HepG2 (cell line): Measurements from ENCODE around the gene PNPLA1. TPM values are rescaled to one million over a fixed set of nuclear protein-coding genes. Genes with fewer than 3 reads are reported as not detected.
"Not testable (repeated sequence)": the region's sequence is repeated elsewhere in the genome, so short reads cannot be mapped to it uniquely, and the experiment has no call there.

ENCODE experiments used
- ATAC-seq: fragments of 200-7000 bp; cut with Tn5 transposase; 3 replicates; pipeline ENCODE4 v1.9.1; 2020; ENCODE audit warnings: mild to moderate bottlenecking, moderate library complexity
- BruUV-seq: library from RNA; stranded (reverse); fragments of 400-500 nt; replicated peaks from 2 replicates; lab custom pipeline; 2021; lab: Mats Ljungman, UMichigan
- CTCF ChIA-PET: fragments of 300-600 bp; formaldehyde crosslinking; extraction: SDS; loops from one replicate; lab custom pipeline; 2021; ENCODE audit warnings: low total read pairs, inconsistent platforms, low intra/inter-chr PET ratio; lab: Yijun Ruan, JAX
- POLR2A ChIA-PET: fragments of 350-600 bp; sonication (Branson Sonifier 250); formaldehyde crosslinking; loops from one replicate; lab custom pipeline; 2020; ENCODE audit warnings: antibody characterized with exemption, inconsistent platforms; lab: Yijun Ruan, JAX
- DNase-seq: peaks from one replicate; pipeline ENCODE4 v3.0.0-alpha.2; 2015; ENCODE audit warnings: low spot score
- FAIRE-seq: peaks from 3 replicates; lab custom pipeline; 2011; peaks lifted over from hg19 to GRCh38; lab: Jason Lieb, UNC
- H2AFZ ChIP-seq: one replicate; pipeline ENCODE4 v1.6.1; 2011; ENCODE audit warnings: low read length, inconsistent platforms
- H3K27ac ChIP-seq: fragments of 300-600 bp; 3 replicates; pipeline ENCODE4 v1.8.0; 2011; ENCODE audit warnings: mixed run types, mild to moderate bottlenecking, mixed read lengths, low read length, inconsistent platforms; ENCODE audit not compliant: insufficient read depth; ENCODE audit errors: extremely low read length
- H3K27me3 ChIP-seq, 2 experiments: fragments of 200-600 bp in 1 of 2; 2 replicates in 1 of 2; 3 replicates in 1 of 2; pipeline versions ENCODE4 v1.6.0 to v1.8.0; 2011; ENCODE audit warnings: low read length in 2 of 2, mild to moderate bottlenecking in 2 of 2, moderate library complexity in 2 of 2, inconsistent platforms in 1 of 2; ENCODE audit not compliant: insufficient read depth in 2 of 2, control insufficient read depth in 1 of 2
- H3K36me3 ChIP-seq, 2 experiments: fragments of 200-600 bp in 1 of 2; replicated peaks in 1 of 2; 2 replicates in 1 of 2; 3 replicates in 1 of 2; pipeline versions ENCODE4 v1.5.1 to v1.8.0; 2011; ENCODE audit warnings: low read length in 2 of 2, inconsistent platforms in 1 of 2; ENCODE audit not compliant: insufficient read depth in 2 of 2, control insufficient read depth in 1 of 2
- H3K4me1 ChIP-seq: 2 replicates; pipeline ENCODE4 v1.5.1; 2012; ENCODE audit warnings: low read length, inconsistent platforms; ENCODE audit not compliant: insufficient read depth
- H3K4me2 ChIP-seq: 2 replicates; pipeline ENCODE4 v1.6.0; 2011; ENCODE audit warnings: low read depth, low read length, inconsistent platforms
- H3K4me3 ChIP-seq, 3 experiments: fragments of 200-600 bp in 1 of 3; sonication (generic), shearing (Covaris generic) in 1 of 3; replicated peaks in 1 of 3; 2 replicates each; pipeline ENCODE4 v1.5.1; 2011 to 2016; ENCODE audit warnings: low read length in 3 of 3, inconsistent platforms in 2 of 3, low read depth in 2 of 3, mild to moderate bottlenecking in 2 of 3, control low read depth in 1 of 3, mixed read lengths in 1 of 3; ENCODE audit not compliant: insufficient read depth in 1 of 3
- H3K79me2 ChIP-seq: one replicate; pipeline ENCODE4 v1.6.1; 2011; ENCODE audit warnings: low read length, inconsistent platforms; ENCODE audit not compliant: insufficient read depth
- H3K9ac ChIP-seq: 2 replicates; pipeline ENCODE4 v1.6.0; 2011; ENCODE audit warnings: mild to moderate bottlenecking, low read depth, low read length, inconsistent platforms; ENCODE audit not compliant: insufficient read depth
- H3K9me3 ChIP-seq: 2 replicates; pipeline ENCODE4 v1.5.1; 2012; ENCODE audit warnings: mild to moderate bottlenecking, low read length
- H4K20me1 ChIP-seq: 2 replicates; pipeline ENCODE4 v1.6.0; 2011; ENCODE audit warnings: inconsistent platforms, mild to moderate bottlenecking, low read length, moderate library complexity; ENCODE audit not compliant: insufficient read depth
- AGO2 ChIP-seq: fragments of 200-400 bp; formaldehyde crosslinking; optimal IDR thresholded peaks from 2 replicates; pipeline ENCODE3; 2017; ENCODE audit warnings: mild to moderate bottlenecking, low read depth, low read length, moderate library complexity
- HMG20B ChIP-seq: conservative IDR thresholded peaks from 2 replicates; pipeline ENCODE4 v1.6.1; 2016; ENCODE audit warnings: missing genetic modification reagents, missing compliant biosample characterization
- MXD1 ChIP-seq: sonication (generic); formaldehyde crosslinking; IDR thresholded peaks from 2 replicates; pipeline ENCODE4 v1.4.0; 2020; ENCODE audit warnings: mild to moderate bottlenecking, missing genetic modification reagents
- PAF1 ChIP-seq: IDR thresholded peaks from 2 replicates; pipeline ENCODE4 v1.6.1; 2016; ENCODE audit warnings: missing genetic modification reagents, missing compliant biosample characterization
- STAT6 ChIP-seq: sonication (generic); formaldehyde crosslinking; IDR thresholded peaks from 2 replicates; pipeline ENCODE4 v1.4.0; 2020; ENCODE audit warnings: missing genetic modification reagents, mild to moderate bottlenecking, borderline replicate concordance
- TBL1XR1 ChIP-seq: fragments of 150-350 bp; IDR thresholded peaks from 2 replicates; pipeline ENCODE4 v1.6.1; 2014; ENCODE audit warnings: borderline replicate concordance, low read length; ENCODE audit not compliant: partially characterized antibody
- WGBS: methylation state at CpG from one replicate; pipeline ENCODE4 v1.1.6; 2017; ENCODE audit warnings: low lambda C conversion rate; 5-methylcytosine and 5-hydroxymethylcytosine counted together
- in situ Hi-C: cut with HindIII; loops from 2 replicates; pipeline ENCODE4 v1.10.0; 2017; ENCODE audit warnings: low pct_unique_long_range_greater_than_20kb; ENCODE audit not compliant: extremely low pct_ligation_motif_present
- intact Hi-C: fragments of 100-400 bp; cut with micrococcal nuclease; formaldehyde crosslinking; loops from one replicate; pipeline ENCODE4 v1.10.0; 2022; ENCODE audit not compliant: unreplicated experiment
- polyA plus RNA-seq, 8 experiments: library from polyadenylated mRNA; depleted of rRNA in 3 of 8; stranded (reverse) in 7 of 8; unstranded in 1 of 8; fragments of >200 nt; fragmentation: Illumina TruSeq in 4 of 8; extraction: Trizol in 4 of 8; gene quantifications; 2 replicates each; pipeline versions ENCODE4 v1.2.1 to v1.2.3, GENCODE V29; 2011 to 2016; ENCODE audit warnings: low read depth in 4 of 8, missing spikeins in 1 of 8, mixed read lengths in 1 of 8; ENCODE audit not compliant: insufficient read depth in 1 of 8
- total RNA-seq, 5 experiments: library from RNA; depleted of rRNA; stranded (reverse); fragments of >200 nt; fragmentation: Illumina TruSeq; extraction: Trizol; gene quantifications; 2 replicates each; pipeline ENCODE4 v1.2.3, GENCODE V29; 2016; ENCODE audit warnings: low read depth in 1 of 5

PNPLA1 gene
- total and polyA plus RNA-seq, 2 of the 13 experiments (the other 11 are each of a cell fraction or from before 2014, with no cell fraction given), result not detected

DNA sequence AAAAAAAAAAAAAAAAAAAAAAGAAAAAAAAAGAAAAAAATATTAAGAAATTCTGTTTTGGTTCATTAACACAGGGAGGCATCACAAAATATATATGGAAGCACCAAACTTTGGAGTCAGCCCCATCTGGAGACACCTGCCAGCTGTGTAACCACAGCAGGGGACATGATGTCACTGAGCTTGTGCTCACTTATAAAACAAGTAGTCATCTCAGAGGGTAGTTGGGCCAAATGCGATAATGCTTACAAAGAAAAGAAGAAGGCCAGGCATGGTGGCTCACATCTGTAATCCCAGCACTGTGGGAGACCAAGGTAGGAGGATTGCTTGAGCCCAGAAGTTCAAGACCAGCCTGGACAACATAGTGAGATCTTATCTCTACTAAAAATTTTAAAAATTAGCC is 68.0 kb downstream of the PNPLA1 start:
- 89% methylated on average over 1 of the region's 1 CpG for WGBS
- Histone ChIP-seq H3K4me1 (peaks cover 47% of the 10 kb centered on the region), H3K4me3 (no peak overlapping the region), H3K9ac (no peak overlapping the region), H3K27me3 (peaks cover 5 to 43% of the 10 kb centered on the region in 2 experiments), H3K4me2 (no peak overlapping the region), H3K27ac (no peak overlapping the region)
- in situ Hi-C loops, result no loop called here
- ATAC-seq (no peak), DNase-seq (no peak)
- TF ChIP-seq AGO2 (no peak), TBL1XR1 (no peak), MXD1 (CRISPR knock-in tag) (no peak), HMG20B (no peak), PAF1 (CRISPR knock-in tag) (no peak), STAT6 (CRISPR knock-in tag) (no peak)
- TF ChIP-seq, all 625 proteins: peak for 0
- ChIA-PET CTCF (interaction anchor here (1.0 kb wide), 1 partner anchor 35 kb away, joined by 3 read pairs; no protein-coding TSS in a partner anchor), POLR2A (no interaction called here)
- Histone ChIP-seq H3K9me3 (no peaks in the 10 kb centered on the region), H4K20me1 (no peaks in the 10 kb centered on the region), H2AFZ (no peak overlapping the region), H3K36me3 (no peaks in the 10 kb centered on the region), H3K79me2 (no peaks in the 10 kb centered on the region)
- no peak for FAIRE-seq
- intact Hi-C loops, result no loop called here
- no TSS peak for BruUV-seq

- H2AFZ ChIP-seq, ATAC-seq, H3K36me3 ChIP-seq, H3K4me2 ChIP-seq, POLR2A ChIA-PET, BruUV-seq, intact Hi-C loops, H3K27ac ChIP-seq, H3K9me3 ChIP-seq, H3K4me3 ChIP-seq, DNase-seq, FAIRE-seq, H3K9ac ChIP-seq, H3K79me2 ChIP-seq, in situ Hi-C loops, H4K20me1 ChIP-seq: not testable (repeated sequence)
- H3K27me3 ChIP-seq, result peaks cover 5 to 38% of the 10 kb centered on the region in 2 experiments
- CTCF ChIA-PET, result interaction anchor here (1.0 kb wide), 1 partner anchor 36 kb away, joined by 3 read pairs; no protein-coding TSS in a partner anchor
- peaks cover 47% of the 10 kb centered on the region for H3K4me1 ChIP-seq
- 30% methylated on average over 1 of the region's 1 CpG for WGBS
These were observed 68.4 kb downstream of the PNPLA1 start for GRCh38 chr6:36338223-36338622.
